ENCODE results near the gene OFD1.
"Not testable (repeated sequence)": the region's sequence is repeated elsewhere in the genome, so short reads cannot be mapped to it uniquely, and the experiment has no call there.

OFD1 gene

DNA sequence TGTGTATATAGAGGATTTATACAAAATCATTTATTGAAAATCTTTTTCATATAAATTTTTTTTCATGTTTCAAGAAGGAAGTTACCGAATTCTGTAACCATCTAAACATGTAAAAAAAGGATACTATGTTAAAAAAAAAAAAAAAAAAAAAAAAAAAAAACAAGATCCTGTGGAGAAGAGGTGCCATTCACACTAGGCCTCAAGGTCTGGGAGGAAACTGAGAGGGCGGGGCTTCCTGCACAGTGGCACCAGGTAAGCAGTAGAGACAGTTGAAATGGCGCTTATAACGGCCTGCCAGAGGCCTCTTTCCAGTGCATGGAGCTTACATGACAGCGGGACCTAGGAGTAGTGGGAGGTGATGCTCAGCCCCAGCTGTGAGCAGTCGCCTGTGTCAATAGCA, 17.6 kb upstream of the OFD1 start:
- Histone ChIP-seq H3K36me3 (peaks cover 12% of the 10 kb centered on the region), H3K4me1 (no peaks in the 10 kb centered on the region)
- no peak for DNase-seq

DNA sequence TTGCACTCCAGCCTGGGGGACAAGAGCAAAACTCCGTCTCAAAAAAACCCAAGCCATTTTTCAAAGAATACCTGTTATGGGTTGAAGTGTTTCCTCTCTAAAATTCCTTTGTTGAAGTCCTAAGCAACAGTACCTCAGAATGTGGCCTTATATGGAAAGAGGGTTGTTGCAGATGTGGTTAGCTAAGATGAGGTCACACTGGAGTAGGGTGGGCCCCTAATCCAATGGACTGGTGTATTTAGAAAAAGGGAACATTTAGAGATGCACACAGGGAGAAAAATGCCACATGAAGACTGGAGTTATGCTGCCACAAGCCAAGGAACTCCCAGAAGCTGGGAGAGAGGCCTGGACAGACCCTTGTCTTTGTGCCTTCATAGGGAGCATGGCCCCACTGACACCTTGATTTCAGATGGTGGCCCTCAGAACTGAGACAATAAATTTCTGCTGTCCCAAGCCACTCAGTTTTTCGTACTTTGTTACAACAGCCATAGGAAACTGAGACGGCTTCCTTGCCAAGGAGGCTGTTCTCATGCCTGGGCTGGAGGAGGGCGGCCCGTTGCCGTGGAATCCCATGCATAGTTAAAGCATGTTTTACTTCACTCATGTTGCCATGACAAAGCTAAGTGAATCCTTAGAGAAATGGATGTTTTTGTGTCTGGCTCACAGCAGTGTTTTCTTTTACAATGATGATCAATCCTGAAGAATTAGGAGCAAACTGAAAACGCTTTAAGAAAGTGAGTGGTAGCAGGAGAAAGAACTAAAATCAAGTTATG, 16.7 kb upstream of the OFD1 start:
- TF ChIP-seq CTCF (IDR thresholded peaks at IDR 0.05; ENCODE audit: low read depth, low read length): no peak
- no peak for DNase-seq
- no peaks in the 10 kb centered on the region for H3K4me1 ChIP-seq
- no peak overlapping the region for H3K4me3 ChIP-seq (ENCODE audit: low read depth, low read length)
- H3K9me3 ChIP-seq: no peaks in the 10 kb centered on the region
- H3K36me3 ChIP-seq: peaks cover 12% of the 10 kb centered on the region
- no peaks in the 10 kb centered on the region for H3K27me3 ChIP-seq

More for the DNA sequence above, 17.6 kb upstream of the OFD1 start:
- TF ChIP-seq CTCF (IDR thresholded peaks at IDR 0.05; ENCODE audit: low read depth, low read length): no peak
- Histone ChIP-seq H3K9me3 (no peaks in the 10 kb centered on the region), H3K4me3 (ENCODE audit: low read depth, low read length) (no peak overlapping the region), H3K27me3 (no peaks in the 10 kb centered on the region)

GRCh38 chrX:13719192-13719856, 15.2 kb upstream of the OFD1 start:
- no peak for TF ChIP-seq CTCF (IDR thresholded peaks at IDR 0.05; ENCODE audit: low read depth, low read length)
- H3K36me3 ChIP-seq: peaks cover 12% of the 10 kb centered on the region
- H3K27me3 ChIP-seq: no peaks in the 10 kb centered on the region
- no peak overlapping the region for H3K4me3 ChIP-seq (ENCODE audit: low read depth, low read length)
- DNase-seq: no peak
- H3K4me1 ChIP-seq: no peaks in the 10 kb centered on the region
- no peaks in the 10 kb centered on the region for H3K9me3 ChIP-seq

DNA sequence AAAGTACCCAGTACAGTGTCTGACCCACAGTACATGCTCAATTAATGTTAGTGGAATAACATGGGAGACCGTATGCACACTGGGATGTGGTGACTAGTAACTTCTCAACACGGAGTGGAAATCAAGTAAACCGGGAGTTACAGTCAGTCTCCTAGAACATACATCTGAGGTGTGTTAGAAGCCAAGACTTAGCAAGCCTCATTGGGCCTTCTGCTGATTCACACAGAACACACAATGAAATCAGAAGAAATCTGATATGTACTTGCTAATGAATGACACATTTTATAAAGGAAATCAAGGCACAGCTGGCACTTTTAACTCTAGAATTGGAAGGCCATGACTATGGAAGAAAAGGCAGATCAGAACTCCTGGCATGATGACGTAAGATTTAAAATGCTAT, 13.2 kb upstream of the OFD1 start:
- H3K36me3 ChIP-seq: peaks cover under 1% of the 10 kb centered on the region

GRCh38 chrX:13721819-13722519, 12.6 kb upstream of the OFD1 start:
- Histone ChIP-seq H3K36me3 (no peaks in the 10 kb centered on the region; the same call in none of the 2 replicates), H3K27me3 (no peaks in the 10 kb centered on the region), H3K4me3 (ENCODE audit: low read depth, low read length) (no peak overlapping the region), H3K9me3 (no peaks in the 10 kb centered on the region), H3K4me1 (no peaks in the 10 kb centered on the region)
- no peak for DNase-seq
- TF ChIP-seq CTCF (IDR thresholded peaks at IDR 0.05; ENCODE audit: low read depth, low read length): no peak

More for the DNA sequence above, 13.2 kb upstream of the OFD1 start:
- Histone ChIP-seq H3K4me3 (ENCODE audit: low read depth, low read length) (no peak overlapping the region), H3K4me1 (no peaks in the 10 kb centered on the region), H3K9me3 (no peaks in the 10 kb centered on the region), H3K27me3 (no peaks in the 10 kb centered on the region)
- no peak for TF ChIP-seq CTCF (IDR thresholded peaks at IDR 0.05; ENCODE audit: low read depth, low read length)
- no peak for DNase-seq

DNA sequence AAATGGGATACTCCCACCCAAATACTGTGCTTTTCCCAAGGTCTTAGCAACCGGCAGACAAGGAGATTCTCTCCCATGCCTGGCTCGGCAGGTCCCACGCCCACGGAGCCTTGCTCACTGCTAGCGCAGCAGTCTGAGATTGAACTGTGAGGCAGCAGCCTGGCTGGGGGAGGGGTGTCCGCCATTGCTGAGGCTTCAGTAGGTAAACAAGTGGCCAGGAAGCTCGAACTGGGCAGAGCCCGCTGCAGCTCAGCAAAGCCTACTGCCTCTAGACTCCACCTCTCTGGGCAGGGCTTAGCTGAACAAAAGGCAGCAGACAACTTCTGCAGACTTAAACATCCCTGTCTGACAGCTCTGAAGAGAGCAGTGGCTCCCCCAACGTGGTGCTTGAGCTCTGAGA, 9.7 kb upstream of the OFD1 start:
- H3K4me1 ChIP-seq; H3K27me3 ChIP-seq; H3K4me3 ChIP-seq (ENCODE audit: low read depth, low read length); H3K9me3 ChIP-seq; H3K36me3 ChIP-seq; DNase-seq: not testable (repeated sequence)

- DNase-seq; H3K4me1 ChIP-seq; H3K4me3 ChIP-seq (ENCODE audit: low read depth, low read length); H3K36me3 ChIP-seq; H3K9me3 ChIP-seq; H3K27me3 ChIP-seq: not testable (repeated sequence)
Observed at GRCh38 chrX:13726583-13726982, 8.0 kb upstream of the OFD1 start.

DNA sequence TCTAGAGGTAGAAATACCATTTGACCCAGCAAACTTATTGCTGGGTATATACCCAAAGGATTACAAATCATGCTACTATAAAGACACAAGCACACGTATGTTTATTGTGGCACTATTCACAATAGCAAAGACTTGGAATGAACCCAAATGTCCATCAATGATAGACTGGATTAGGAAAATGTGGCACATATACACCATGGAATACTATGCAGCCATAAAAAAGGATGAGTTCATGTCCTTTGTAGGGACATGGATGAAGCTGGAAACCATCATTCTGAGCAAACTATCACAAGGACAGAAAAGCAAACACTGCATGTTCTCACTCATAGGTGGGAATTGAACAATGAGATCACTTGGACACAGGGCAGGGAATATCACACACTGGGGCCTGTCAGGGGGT, 4.0 kb upstream of the OFD1 start:
- not testable (repeated sequence) for H3K4me3 ChIP-seq (ENCODE audit: low read depth, low read length); H3K36me3 ChIP-seq; DNase-seq; H3K27me3 ChIP-seq; H3K9me3 ChIP-seq; H3K4me1 ChIP-seq
